KMS-11 (cell line): Measurements from ENCODE around the gene CACNA1D.

ENCODE experiments used
- H2AFZ ChIP-seq: fragments of 200-600 bp; sonication (generic); 2 replicates; pipeline ENCODE4 v1.6.1; 2016; ENCODE audit warnings: antibody characterized with exemption, mixed run types, low read depth
- H3K27ac ChIP-seq: fragments of 200-600 bp; sonication (generic); 2 replicates; pipeline ENCODE4 v1.6.1; 2016; ENCODE audit warnings: mild to moderate bottlenecking, mixed run types
- H3K27me3 ChIP-seq: fragments of 200-600 bp; sonication (generic); 2 replicates; pipeline ENCODE4 v1.6.1; 2017; ENCODE audit warnings: mild to moderate bottlenecking, low read depth, mixed run types, moderate library complexity; ENCODE audit not compliant: insufficient read depth
- H3K36me3 ChIP-seq: fragments of 200-600 bp; sonication (generic); 2 replicates; pipeline ENCODE4 v1.6.1; 2017; ENCODE audit warnings: mild to moderate bottlenecking, mixed run types; ENCODE audit not compliant: insufficient read depth
- H3K4me1 ChIP-seq: fragments of 200-600 bp; sonication (generic); 2 replicates; pipeline ENCODE4 v1.6.1; 2016; ENCODE audit warnings: mild to moderate bottlenecking, low read depth, mixed run types; ENCODE audit not compliant: poor library complexity, severe bottlenecking
- H3K4me2 ChIP-seq: fragments of 200-600 bp; sonication (generic); 2 replicates; pipeline ENCODE4 v1.7.0; 2016; ENCODE audit warnings: mild to moderate bottlenecking, mixed run types
- H3K4me3 ChIP-seq: fragments of 200-600 bp; sonication (generic); IDR thresholded peaks from 2 replicates; pipeline ENCODE4 v1.6.1; 2017; ENCODE audit warnings: low read depth, low read length, mixed read lengths; ENCODE audit not compliant: insufficient read depth
- H3K79me2 ChIP-seq: fragments of 200-600 bp; sonication (generic); 2 replicates; pipeline ENCODE4 v1.6.1; 2016; ENCODE audit warnings: low read depth, mixed run types; ENCODE audit not compliant: insufficient read depth
- H3K9ac ChIP-seq: fragments of 200-600 bp; sonication (generic); 2 replicates; pipeline ENCODE4 v1.6.1; 2016; ENCODE audit warnings: mild to moderate bottlenecking, mixed run types
- H4K20me1 ChIP-seq: fragments of 200-600 bp; sonication (generic); 2 replicates; pipeline ENCODE4 v1.6.1; 2016; ENCODE audit warnings: mild to moderate bottlenecking, mixed run types; ENCODE audit not compliant: insufficient read depth
- TF ChIP-seq, protein P1 (sequence below): fragments of 200-600 bp; sonication (generic); conservative IDR thresholded peaks from 2 replicates; pipeline ENCODE4 v1.6.1; 2017; ENCODE audit warnings: low read depth, mild to moderate bottlenecking, antibody characterized with exemption, low read length, moderate library complexity, mixed read lengths

The CACNA1D gene

DNA sequence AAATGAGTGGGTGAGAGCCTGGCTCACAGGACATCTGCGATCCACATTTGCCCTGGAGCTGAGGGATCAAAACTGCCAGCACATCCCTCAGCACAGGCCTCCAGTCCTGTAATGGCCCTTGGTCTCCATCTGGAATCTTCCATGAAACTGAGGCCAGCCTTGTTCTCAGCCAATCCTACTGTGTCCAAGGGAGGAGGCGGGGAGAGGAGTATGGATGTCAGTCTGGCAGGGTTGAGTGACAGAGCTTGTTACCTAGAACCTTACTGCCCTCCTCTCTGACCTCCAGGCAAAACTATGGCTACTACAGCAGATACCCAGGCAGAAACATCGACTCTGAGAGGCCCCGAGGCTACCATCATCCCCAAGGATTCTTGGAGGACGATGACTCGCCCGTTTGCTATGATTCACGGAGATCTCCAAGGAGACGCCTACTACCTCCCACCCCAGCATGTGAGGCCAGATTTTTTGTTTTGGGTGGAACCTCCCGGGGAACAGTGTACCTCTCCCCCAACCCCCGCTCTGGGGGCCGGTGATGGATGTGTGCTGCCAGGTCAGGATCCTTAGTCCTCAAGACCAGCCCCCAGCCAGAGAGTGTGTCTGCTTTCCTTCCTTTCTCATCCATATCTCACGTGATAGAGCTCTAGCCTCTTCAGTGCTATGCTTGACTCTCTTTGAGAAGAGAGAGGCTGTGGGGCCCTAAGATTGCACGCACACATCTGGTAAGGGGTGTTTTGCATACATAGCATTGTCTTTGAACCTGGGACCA lies 310.5 kb downstream of the CACNA1D start:
- no peak overlapping the region for H2AFZ ChIP-seq
- TF ChIP-seq, protein P1, sequence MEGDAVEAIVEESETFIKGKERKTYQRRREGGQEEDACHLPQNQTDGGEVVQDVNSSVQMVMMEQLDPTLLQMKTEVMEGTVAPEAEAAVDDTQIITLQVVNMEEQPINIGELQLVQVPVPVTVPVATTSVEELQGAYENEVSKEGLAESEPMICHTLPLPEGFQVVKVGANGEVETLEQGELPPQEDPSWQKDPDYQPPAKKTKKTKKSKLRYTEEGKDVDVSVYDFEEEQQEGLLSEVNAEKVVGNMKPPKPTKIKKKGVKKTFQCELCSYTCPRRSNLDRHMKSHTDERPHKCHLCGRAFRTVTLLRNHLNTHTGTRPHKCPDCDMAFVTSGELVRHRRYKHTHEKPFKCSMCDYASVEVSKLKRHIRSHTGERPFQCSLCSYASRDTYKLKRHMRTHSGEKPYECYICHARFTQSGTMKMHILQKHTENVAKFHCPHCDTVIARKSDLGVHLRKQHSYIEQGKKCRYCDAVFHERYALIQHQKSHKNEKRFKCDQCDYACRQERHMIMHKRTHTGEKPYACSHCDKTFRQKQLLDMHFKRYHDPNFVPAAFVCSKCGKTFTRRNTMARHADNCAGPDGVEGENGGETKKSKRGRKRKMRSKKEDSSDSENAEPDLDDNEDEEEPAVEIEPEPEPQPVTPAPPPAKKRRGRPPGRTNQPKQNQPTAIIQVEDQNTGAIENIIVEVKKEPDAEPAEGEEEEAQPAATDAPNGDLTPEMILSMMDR: no peak
- H3K36me3 ChIP-seq: no peaks in the 10 kb centered on the region
- no peaks in the 10 kb centered on the region for H4K20me1 ChIP-seq
- H3K27ac ChIP-seq: no peak overlapping the region
- no peak overlapping the region for H3K4me3 ChIP-seq
- H3K4me2 ChIP-seq: no peak overlapping the region
- H3K9ac ChIP-seq: no peak overlapping the region
- H3K27me3 ChIP-seq: no peaks in the 10 kb centered on the region
- H3K79me2 ChIP-seq: no peaks in the 10 kb centered on the region
- no peaks in the 10 kb centered on the region for H3K4me1 ChIP-seq

DNA sequence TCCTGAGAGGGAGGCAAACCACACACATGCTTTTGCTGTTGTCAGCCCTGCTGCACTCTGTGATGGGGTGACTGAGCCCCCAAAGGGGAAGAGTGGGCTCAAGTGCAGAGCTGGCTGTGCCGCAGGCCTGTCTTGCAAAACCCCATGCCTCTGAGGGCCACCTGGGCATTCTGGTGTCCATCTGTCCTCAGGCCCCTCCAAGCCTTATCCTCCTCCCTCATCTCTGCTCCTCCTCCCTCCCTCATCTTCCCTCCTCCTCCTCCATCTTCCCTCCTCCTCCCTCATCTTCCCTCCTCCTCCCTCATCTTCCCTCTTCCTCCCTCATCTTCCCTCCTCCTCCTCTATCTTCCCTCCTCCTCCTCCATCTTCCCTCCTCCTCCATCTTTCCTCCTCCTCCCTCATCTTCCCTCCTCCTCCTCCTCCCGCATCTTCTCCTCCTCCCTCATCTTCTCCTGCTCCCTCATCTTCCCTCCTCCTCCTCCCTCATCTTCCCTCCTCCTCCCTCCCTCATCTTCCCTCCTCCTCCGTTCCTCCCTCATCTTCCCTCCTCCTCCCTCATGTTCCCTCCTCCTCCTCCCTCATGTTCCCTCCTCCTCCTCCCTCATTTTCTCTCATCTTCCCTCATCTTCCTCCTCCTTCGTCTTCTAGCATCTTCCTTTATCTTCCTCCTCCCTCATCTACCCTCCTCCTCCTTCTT lies 311.2 kb downstream of the CACNA1D start:
- Histone ChIP-seq H3K27ac (no peak overlapping the region), H3K4me3 (no peak overlapping the region), H3K27me3 (no peaks in the 10 kb centered on the region), H2AFZ (no peak overlapping the region), H3K4me1 (no peaks in the 10 kb centered on the region), H3K79me2 (no peaks in the 10 kb centered on the region), H4K20me1 (no peaks in the 10 kb centered on the region), H3K9ac (no peak overlapping the region), H3K36me3 (no peaks in the 10 kb centered on the region), H3K4me2 (no peak overlapping the region)
- TF ChIP-seq, protein P1: no peak

DNA sequence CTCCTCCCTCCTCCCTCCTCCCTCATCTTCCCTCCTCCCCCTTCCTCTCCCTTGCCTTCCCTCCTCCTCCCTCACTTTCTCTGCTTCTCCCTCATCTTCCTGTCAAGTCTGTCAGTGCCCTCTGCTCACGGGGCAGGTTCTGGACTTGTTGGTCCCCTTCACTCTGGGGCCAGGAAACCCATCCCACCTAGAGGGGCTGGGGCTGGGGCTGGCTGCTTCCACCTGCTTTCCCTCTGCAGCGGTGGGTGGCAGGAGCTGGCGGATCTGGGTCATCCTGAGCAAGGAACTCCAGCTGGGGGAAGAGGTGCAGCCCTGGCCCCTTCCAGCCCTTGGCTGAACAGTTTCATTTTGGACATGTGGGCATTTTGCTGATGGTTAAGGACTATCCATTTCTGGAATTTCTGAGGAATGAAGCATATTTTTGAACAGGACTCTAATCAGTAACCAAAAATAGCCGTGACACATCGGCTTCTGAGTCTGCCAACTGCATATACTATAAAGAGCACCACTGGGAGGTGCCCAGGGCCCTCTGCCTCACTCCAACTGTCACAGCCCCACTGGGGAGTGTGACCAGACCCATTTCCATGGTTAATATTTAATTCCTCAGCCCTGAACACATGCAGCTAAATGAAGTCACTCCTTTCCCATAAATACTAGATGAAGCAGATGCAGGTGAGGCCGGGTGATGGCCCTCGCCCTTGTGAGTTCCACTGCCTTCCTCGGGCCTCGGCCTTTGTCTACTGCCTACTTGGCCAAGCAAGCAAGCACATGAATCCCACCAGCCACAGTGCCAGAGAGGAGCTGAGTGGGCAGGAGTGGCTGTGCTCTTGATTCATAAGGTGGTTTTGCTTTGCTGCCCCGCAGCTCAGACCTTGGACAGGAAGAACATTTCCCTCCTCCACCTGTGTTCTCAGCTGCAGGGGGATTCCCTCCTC lies 312.0 kb downstream of the CACNA1D start:
- H3K4me2 ChIP-seq: no peak overlapping the region
- H4K20me1 ChIP-seq: no peaks in the 10 kb centered on the region
- TF ChIP-seq, protein P1: no peak
- H3K27me3 ChIP-seq: no peaks in the 10 kb centered on the region
- H3K79me2 ChIP-seq: no peaks in the 10 kb centered on the region
- H3K27ac ChIP-seq: no peak overlapping the region
- no peak overlapping the region for H3K4me3 ChIP-seq
- no peaks in the 10 kb centered on the region for H3K4me1 ChIP-seq
- H3K9ac ChIP-seq: no peak overlapping the region
- no peak overlapping the region for H2AFZ ChIP-seq
- H3K36me3 ChIP-seq: no peaks in the 10 kb centered on the region

DNA sequence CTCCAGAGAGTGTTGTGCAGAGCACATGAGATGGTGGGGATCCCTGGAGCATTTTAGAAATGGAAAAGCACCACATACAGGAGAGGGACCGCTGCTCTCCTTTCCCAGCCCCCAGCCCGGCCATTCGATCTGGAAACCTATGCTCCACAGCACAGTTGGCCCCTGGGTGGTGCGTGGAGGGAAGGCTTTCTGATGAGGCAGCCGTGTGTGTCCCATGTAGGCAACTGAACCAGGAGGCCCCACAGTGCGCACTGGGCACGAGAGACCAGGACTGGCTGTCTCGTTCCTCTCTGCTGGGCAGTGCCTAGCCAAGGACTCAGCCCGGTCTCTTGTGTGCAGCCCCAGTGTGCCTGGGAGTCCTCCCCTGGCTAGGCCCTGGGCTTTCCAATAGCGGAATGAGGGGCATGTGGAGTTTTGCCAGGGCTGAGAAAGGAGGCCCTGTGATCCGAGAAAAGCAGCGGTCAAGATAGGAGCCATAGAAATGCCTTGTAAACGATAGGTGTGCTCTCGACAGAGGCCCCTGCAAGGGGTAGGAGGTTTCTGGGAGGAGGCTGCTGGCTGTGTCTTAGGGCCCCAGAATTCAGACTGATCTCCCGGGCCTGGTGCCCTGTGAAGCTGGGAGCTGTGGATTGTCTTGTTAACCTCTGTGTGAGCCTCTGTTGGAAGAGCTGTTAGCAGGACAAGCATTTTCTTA lies 312.9 kb downstream of the CACNA1D start:
- H3K27me3 ChIP-seq: no peaks in the 10 kb centered on the region
- no peak overlapping the region for H2AFZ ChIP-seq
- no peak overlapping the region for H3K4me3 ChIP-seq
- TF ChIP-seq, protein P1: no peak
- H3K4me1 ChIP-seq: no peaks in the 10 kb centered on the region
- no peak overlapping the region for H3K4me2 ChIP-seq
- no peaks in the 10 kb centered on the region for H4K20me1 ChIP-seq
- H3K36me3 ChIP-seq: no peaks in the 10 kb centered on the region
- no peaks in the 10 kb centered on the region for H3K79me2 ChIP-seq
- no peak overlapping the region for H3K9ac ChIP-seq
- no peak overlapping the region for H3K27ac ChIP-seq
